GM12878 (cell line): ENCODE results near the gene TGM5.

Experiments used
- CHD1 ChIP-seq: IDR thresholded peaks from 2 replicates; pipeline ENCODE4 v1.6.1; 2012; ENCODE audit warnings: low read depth, low read length, improper control_type of control experiment
- CTCF ChIP-seq, 3 experiments: IDR thresholded peaks in 2 of 3; conservative IDR thresholded peaks in 1 of 3; 2 replicates each; pipeline ENCODE4 v1.5.1; 2011; ENCODE audit warnings: low read depth in 3 of 3, low read length in 3 of 3, mild to moderate bottlenecking in 3 of 3, control low read depth in 2 of 3, moderate library complexity in 2 of 3, inconsistent platforms in 1 of 3, mixed read lengths in 1 of 3; ENCODE audit not compliant: control insufficient read depth in 2 of 3, insufficient read depth in 1 of 3; ENCODE audit errors: extremely low read depth in 1 of 3
- MYC ChIP-seq: IDR thresholded peaks from 2 replicates; pipeline ENCODE4 v1.6.1; 2011; ENCODE audit warnings: mild to moderate bottlenecking, low read length, moderate library complexity, inconsistent platforms; ENCODE audit not compliant: insufficient read depth, insufficient replicate concordance, insufficient read length, severe bottlenecking
- RCOR1 ChIP-seq: conservative IDR thresholded peaks from 2 replicates; pipeline ENCODE4 v1.6.1; 2012; ENCODE audit warnings: low read depth, low read length, improper control_type of control experiment

DNA sequence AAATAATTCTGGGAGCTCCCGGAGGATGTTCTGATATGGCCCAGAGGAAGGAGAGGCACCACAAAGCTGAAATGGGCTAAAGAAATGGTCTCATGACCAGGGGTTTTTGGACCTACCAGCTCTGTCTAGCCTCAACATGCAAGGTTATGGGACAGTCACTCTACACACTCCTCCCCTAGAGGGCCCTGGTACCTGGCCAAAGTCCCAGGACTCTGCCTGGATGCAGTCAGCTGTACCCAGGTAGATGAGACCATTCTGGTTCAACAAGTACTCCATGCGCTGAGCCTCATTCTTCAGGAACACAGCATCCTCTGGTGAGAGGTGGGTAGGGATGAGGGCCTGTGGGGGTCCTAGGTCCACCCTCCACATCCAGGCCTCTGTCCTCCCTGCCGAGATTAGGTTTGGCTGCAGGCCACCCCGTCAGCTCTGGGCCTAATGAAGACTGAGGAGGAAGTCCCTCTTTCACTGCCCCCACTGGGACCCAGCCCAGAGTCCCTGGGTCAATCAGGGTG, 55.4 kb downstream of the TGM5 start:
- no peak for TF ChIP-seq RCOR1
- TF ChIP-seq MYC, result no peak
- TF ChIP-seq CTCF (IDR thresholded peaks at IDR 0.05 in 2 of 3, conservative IDR thresholded peaks at IDR 0.05 in 1 of 3; ENCODE audit: control insufficient read depth in 2 of 3, extremely low read depth in 1 of 3, insufficient read depth in 1 of 3, low read depth in 3 of 3, low read length in 3 of 3), result no peak
- TF ChIP-seq CHD1, result no peak
